ENCODE results near the gene SPARCL1.
A peak's percentile ranks its signal among the peaks of the same experiment; 100 is the strongest.
"Not testable (repeated sequence)": the region's sequence is repeated elsewhere in the genome, so short reads cannot be mapped to it uniquely, and the experiment has no call there.

Gene SPARCL1

DNA sequence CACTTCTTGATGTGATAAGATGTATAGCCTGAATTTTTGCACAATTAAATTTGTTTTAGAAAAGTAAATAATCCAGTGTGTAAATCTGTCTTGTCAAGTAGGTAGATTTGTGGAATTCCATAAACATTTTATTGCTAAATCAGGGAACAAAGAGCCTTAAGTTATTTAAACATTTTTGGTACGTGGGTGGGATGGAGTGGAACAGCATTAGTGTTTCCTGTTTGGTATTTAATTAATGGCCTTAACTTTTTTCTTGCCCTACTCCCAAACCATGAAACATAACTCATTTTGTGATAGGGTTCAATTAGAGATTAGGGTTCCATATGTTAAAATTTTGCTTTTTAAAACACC lies 101.7 kb downstream of the SPARCL1 start:
- DNase-seq (ENCODE audit: extremely low spot score), result no peak
- ChIA-PET POLR2A (no interaction called here), CTCF (no interaction called here)
- TF ChIP-seq, protein P1, sequence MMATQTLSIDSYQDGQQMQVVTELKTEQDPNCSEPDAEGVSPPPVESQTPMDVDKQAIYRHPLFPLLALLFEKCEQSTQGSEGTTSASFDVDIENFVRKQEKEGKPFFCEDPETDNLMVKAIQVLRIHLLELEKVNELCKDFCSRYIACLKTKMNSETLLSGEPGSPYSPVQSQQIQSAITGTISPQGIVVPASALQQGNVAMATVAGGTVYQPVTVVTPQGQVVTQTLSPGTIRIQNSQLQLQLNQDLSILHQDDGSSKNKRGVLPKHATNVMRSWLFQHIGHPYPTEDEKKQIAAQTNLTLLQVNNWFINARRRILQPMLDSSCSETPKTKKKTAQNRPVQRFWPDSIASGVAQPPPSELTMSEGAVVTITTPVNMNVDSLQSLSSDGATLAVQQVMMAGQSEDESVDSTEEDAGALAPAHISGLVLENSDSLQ (IDR thresholded peaks at IDR 0.05), result peak; percentile 43; the same call in 1 of the 2 replicates
- TF ChIP-seq BHLHE40 (IDR thresholded peaks at IDR 0.05; ENCODE audit: borderline replicate concordance), result no peak

DNA sequence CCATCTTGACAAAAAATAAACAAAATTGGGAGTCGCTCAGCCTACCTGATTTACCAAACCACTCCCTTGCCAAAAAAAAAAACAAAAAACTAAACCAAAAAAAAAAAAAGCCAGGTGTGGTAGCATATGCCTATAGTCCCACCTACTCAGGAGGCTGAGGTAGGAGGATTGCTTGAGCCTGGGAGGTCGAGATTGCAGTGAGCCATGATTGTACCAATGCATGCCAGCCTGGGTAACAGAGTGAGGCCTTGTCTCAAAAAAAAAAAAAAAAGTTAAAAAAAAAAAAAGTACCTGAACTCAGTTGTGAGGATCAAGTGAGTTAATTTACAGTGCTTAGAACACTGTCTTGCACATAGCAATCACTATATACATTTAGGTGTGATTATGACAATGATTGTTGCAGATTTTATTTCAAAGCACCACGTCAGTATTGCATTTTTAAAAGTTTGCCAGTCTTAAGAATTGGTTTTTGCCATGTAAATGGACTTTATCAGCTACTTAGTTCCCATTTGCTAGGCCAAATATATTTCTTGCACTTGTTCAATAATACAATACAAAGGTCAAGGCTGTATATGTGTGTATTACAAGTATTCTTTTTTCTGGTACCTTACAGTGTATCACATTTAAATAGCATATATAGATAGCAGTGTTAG lies 102.2 kb downstream of the SPARCL1 start:
- no peak for DNase-seq (ENCODE audit: extremely low spot score)
- ChIA-PET POLR2A (no interaction called here), CTCF (no interaction called here)
- TF ChIP-seq ELF4 (IDR thresholded peaks at IDR 0.05), result no peak
- peak; percentile 49; the same call in 1 of the 2 replicates for TF ChIP-seq ZNF384 (IDR thresholded peaks at IDR 0.05)
- no peak for TF ChIP-seq NFRKB (IDR thresholded peaks at IDR 0.05)

DNA sequence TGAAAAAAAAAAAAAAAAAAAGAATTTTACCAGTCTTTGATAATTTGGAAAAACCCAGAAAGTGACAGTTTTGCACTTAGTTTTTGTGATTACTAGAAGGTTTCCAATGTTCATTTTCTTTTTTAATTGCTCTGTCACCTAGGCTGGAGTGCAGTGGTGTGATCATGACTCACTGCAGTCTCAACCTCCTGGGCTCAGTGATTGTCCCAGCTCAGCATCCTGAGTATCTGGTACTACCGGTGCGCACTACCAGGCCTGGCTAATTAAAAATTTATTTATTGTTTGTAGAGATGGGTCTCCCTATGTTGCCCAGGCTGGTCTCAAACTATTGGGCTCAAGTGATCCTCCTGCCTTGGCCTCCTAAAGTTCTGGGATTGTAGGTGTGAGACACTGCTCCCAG lies 103.5 kb downstream of the SPARCL1 start:
- no peak for TF ChIP-seq SP1 (IDR thresholded peaks at IDR 0.05)
- TF ChIP-seq HDGF (IDR thresholded peaks at IDR 0.05; ENCODE audit: borderline replicate concordance), result no peak
- TF ChIP-seq ZNF384 (IDR thresholded peaks at IDR 0.05), result no peak
- no peak for TF ChIP-seq FOXA1 (IDR thresholded peaks at IDR 0.05)
- no peak for DNase-seq (ENCODE audit: extremely low spot score)
- CTCF ChIA-PET, result no interaction called here
- POLR2A ChIA-PET, result interaction anchor here (6.0 kb wide), 1 partner anchor 35 kb away, joined by 59 read pairs; the partner anchor contains the start of gene HSD17B11

DNA sequence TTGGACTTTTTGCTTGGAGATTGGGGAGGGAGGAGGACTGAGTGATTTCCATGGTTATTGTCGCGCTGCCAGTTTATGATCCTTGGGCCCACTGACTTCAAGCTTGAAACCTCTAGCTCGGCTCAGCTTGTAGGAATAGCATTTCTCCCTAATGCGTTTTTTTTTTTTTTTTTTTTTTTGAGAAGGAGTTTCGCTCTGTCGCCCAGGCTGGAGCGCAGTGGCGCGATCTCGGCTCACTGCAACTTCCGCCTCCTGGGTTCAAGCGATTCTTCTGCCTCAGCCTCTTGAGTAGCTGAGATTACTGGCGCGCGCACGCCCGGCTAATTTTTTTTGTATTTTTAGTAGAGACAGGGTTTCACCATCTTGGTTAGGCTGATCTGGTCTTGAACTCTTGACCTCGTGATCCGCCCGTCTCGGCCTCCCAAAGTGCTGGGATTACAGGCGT lies 105.1 kb downstream of the SPARCL1 start:
- not testable (repeated sequence) for DNase-seq (ENCODE audit: extremely low spot score)

More for the DNA sequence above, 105.1 kb downstream of the SPARCL1 start:
- POLR2A ChIA-PET, result interaction anchor here (0.5 to 6.0 kb wide), 3 partner anchors 33 to 213 kb away, joined by 3 to 59 read pairs (median 3); partner anchors contain the start of gene HSD17B11
- CTCF ChIA-PET, result interaction anchor here (0.6 kb wide), 1 partner anchor 385 kb away, joined by 3 read pairs; no protein-coding TSS in a partner anchor
- TF ChIP-seq ZNF384 (IDR thresholded peaks at IDR 0.05), result peak; percentile 78; the same call in 1 of the 2 replicates
